ENCODE measurements around the gene MICU1. TPM values are rescaled to one million over a fixed set of nuclear protein-coding genes. Genes with fewer than 3 reads are reported as not detected.

MICU1 gene
- total and polyA plus RNA-seq, 10 of the 15 experiments (the other 5 are each of a cell fraction or from before 2014, with no cell fraction given), result 18.2 to 36.4 (median 22.2) TPM

GRCh38 chr10:72593963-72594362 is 31.9 kb downstream of the MICU1 start:
- FAIRE-seq (no peak), DNase-seq (ENCODE audit: low read depth, low spot score) (no peak), ATAC-seq (no peak)
- SMC1A ChIA-PET (ENCODE audit: uncharacterized antibody, unreplicated experiment), result interaction anchor here (1.6 kb wide), 1 partner anchor 10 kb away, joined by 5 read pairs; no protein-coding TSS in a partner anchor
- H3K9ac ChIP-seq (ENCODE audit: control insufficient read depth, insufficient read depth, low read length), result no peak overlapping the region
- H3K4me2 ChIP-seq (ENCODE audit: control insufficient read depth, insufficient read depth), result no peak overlapping the region
- no peak overlapping the region for H3K4me3 ChIP-seq
- 42% methylated on average over 1 of the region's 1 CpG for WGBS (ENCODE audit: insufficient coverage, insufficient replicate concordance, low lambda C conversion rate, missing lambda C conversion rate)
- POLR2A ChIA-PET, result no interaction called here
- H4K20me1 ChIP-seq (ENCODE audit: control insufficient read depth, insufficient read depth), result no peaks in the 10 kb centered on the region
- H3K27me3 ChIP-seq (replicated peaks in 1 of 2; ENCODE audit: control insufficient read depth in 2 of 2, insufficient read depth in 2 of 2, low read length in 1 of 2), result no peaks in the 10 kb centered on the region
- CTCF ChIA-PET, result no interaction called here
- H3K79me2 ChIP-seq (ENCODE audit: control insufficient read depth, insufficient read depth, low read length), result no peaks in the 10 kb centered on the region
- intact Hi-C loops (cut with micrococcal nuclease; ENCODE audit: unreplicated experiment), result no loop called here
- H3K27ac ChIP-seq (ENCODE audit: control insufficient read depth, insufficient read depth), result no peak overlapping the region
- RAD21 ChIA-PET (ENCODE audit: unreplicated experiment), result no interaction called here
- in situ Hi-C loops (cut with MboI), result no loop called here
- no TSS peak for BruUV-seq (replicated peaks)
- peaks cover 8% of the 10 kb centered on the region for H3K4me1 ChIP-seq (ENCODE audit: control insufficient read depth, insufficient read depth, low read length)
- H3K36me3 ChIP-seq (ENCODE audit: control insufficient read depth in 2 of 2, insufficient read depth in 2 of 2, low read length in 1 of 2), result no peaks in the 10 kb centered on the region
- TF ChIP-seq FOXK2 (IDR thresholded peaks at IDR 0.05) (no peak), KAT2A (conservative IDR thresholded peaks at IDR 0.05; ENCODE audit: control insufficient read depth, low read depth, low read length) (no peak), FOS (IDR thresholded peaks at IDR 0.05; ENCODE audit: borderline replicate concordance, extremely low read depth, insufficient read length) (no peak), SRF (IDR thresholded peaks at IDR 0.05; ENCODE audit: low read depth in 2 of 2, low read length in 2 of 2) (no peak), CEBPZ (IDR thresholded peaks at IDR 0.05; ENCODE audit: low read depth, low read length) (no peak)
- H2AFZ ChIP-seq (ENCODE audit: control insufficient read depth, low read depth, low read length), result no peak overlapping the region
- H3K9me3 ChIP-seq (replicated peaks; ENCODE audit: control insufficient read depth, insufficient read depth, low read length), result no peaks in the 10 kb centered on the region

Data from GM12878 (cell line).